GM21825 (cell line): ENCODE results near the gene CALB2.

Experiments
- ATAC-seq: cut with Tn5 transposase; IDR thresholded peaks from one replicate; pipeline ENCODE4 v1.9.1; 2021; ENCODE audit warnings: mild to moderate bottlenecking, moderate library complexity; ENCODE audit not compliant: unreplicated experiment

Gene CALB2

GRCh38 chr16:71387045-71387871 lies 28.7 kb downstream of the CALB2 start:
- ATAC-seq: no peak

- no peak for ATAC-seq
Measured at GRCh38 chr16:71389330-71389729, 30.8 kb downstream of the CALB2 start.

- ATAC-seq: no peak
Measured at GRCh38 chr16:71396594-71396993, 38.1 kb downstream of the CALB2 start.

- no peak for ATAC-seq
Measured at GRCh38 chr16:71399801-71400563, 41.5 kb downstream of the CALB2 start.

GRCh38 chr16:71402007-71402406 lies 43.5 kb downstream of the CALB2 start:
- ATAC-seq: no peak

- ATAC-seq: no peak
Measured at GRCh38 chr16:71402674-71403073, 44.2 kb downstream of the CALB2 start.

GRCh38 chr16:71404364-71404763 lies 45.8 kb downstream of the CALB2 start:
- ATAC-seq: no peak

GRCh38 chr16:71406316-71406715 lies 47.8 kb downstream of the CALB2 start:
- ATAC-seq: no peak

GRCh38 chr16:71406724-71407123 lies 48.2 kb downstream of the CALB2 start:
- ATAC-seq: no peak

GRCh38 chr16:71407731-71408130 lies 49.2 kb downstream of the CALB2 start:
- ATAC-seq: no peak

GRCh38 chr16:71408536-71408935 lies 50.0 kb downstream of the CALB2 start:
- ATAC-seq: no peak

- no peak for ATAC-seq
Measured at GRCh38 chr16:71409011-71409775, 50.7 kb downstream of the CALB2 start.

GRCh38 chr16:71410146-71410545 lies 51.6 kb downstream of the CALB2 start:
- no peak for ATAC-seq

- ATAC-seq: no peak
Measured at GRCh38 chr16:71412270-71413160, 54.0 kb downstream of the CALB2 start.

GRCh38 chr16:71413341-71413740 lies 54.8 kb downstream of the CALB2 start:
- ATAC-seq: no peak

- no peak for ATAC-seq
Measured at GRCh38 chr16:71414038-71414437, 55.5 kb downstream of the CALB2 start.

GRCh38 chr16:71421911-71422310 lies 63.4 kb downstream of the CALB2 start:
- no peak for ATAC-seq

GRCh38 chr16:71423016-71423415 lies 64.5 kb downstream of the CALB2 start:
- no peak for ATAC-seq

- no peak for ATAC-seq
Measured at GRCh38 chr16:71423865-71424264, 65.3 kb downstream of the CALB2 start.

GRCh38 chr16:71424626-71425025 lies 66.1 kb downstream of the CALB2 start:
- ATAC-seq: no peak

GRCh38 chr16:71425746-71426068 lies 67.2 kb downstream of the CALB2 start:
- ATAC-seq: no peak
